HepG2 (cell line): ENCODE results near the gene HAGH. TPM values are rescaled to one million over a fixed set of nuclear protein-coding genes. Genes with fewer than 3 reads are reported as not detected.

ENCODE experiments used
- ARID2 ChIP-seq: sonication (generic); formaldehyde crosslinking; IDR thresholded peaks from 2 replicates; pipeline ENCODE4 v1.8.1; 2022; ENCODE audit warnings: mild to moderate bottlenecking, missing genetic modification reagents, borderline replicate concordance
- ASH2L ChIP-seq: fragments of 300-600, 200-600 bp; sonication (generic); IDR thresholded peaks from 2 replicates; pipeline ENCODE4 v1.7.0; 2017; ENCODE audit warnings: low read depth, mild to moderate bottlenecking, moderate library complexity, mixed read lengths, low read length; ENCODE audit not compliant: insufficient read length
- ATF1 ChIP-seq: IDR thresholded peaks from 2 replicates; pipeline ENCODE4 v1.6.1; 2016; ENCODE audit warnings: mild to moderate bottlenecking, control low read depth
- ATRX ChIP-seq: sonication (generic); formaldehyde crosslinking; IDR thresholded peaks from 2 replicates; pipeline ENCODE4 v1.4.0; 2020; ENCODE audit warnings: missing genetic modification reagents, borderline replicate concordance
- EEA1 ChIP-seq: sonication (generic); formaldehyde crosslinking; IDR thresholded peaks from 2 replicates; pipeline ENCODE4 v1.5.1; 2020; ENCODE audit warnings: mild to moderate bottlenecking, missing genetic modification reagents, borderline replicate concordance
- GABPA ChIP-seq, 2 experiments: IDR thresholded peaks; 2 replicates each; pipeline ENCODE4 v1.6.1; 2011 to 2016; ENCODE audit warnings: low read depth in 2 of 2, low read length in 1 of 2, missing biosample characterization in 1 of 2, missing genetic modification characterization in 1 of 2
- GPN1 ChIP-seq: sonication (generic); formaldehyde crosslinking; IDR thresholded peaks from 2 replicates; pipeline ENCODE4 v1.5.1; 2020; ENCODE audit warnings: missing genetic modification reagents, borderline replicate concordance
- MIER3 ChIP-seq: IDR thresholded peaks from 2 replicates; pipeline ENCODE4 v1.6.1; 2016; ENCODE audit warnings: missing compliant biosample characterization, borderline replicate concordance
- NBN ChIP-seq: fragments of 450-650 bp; conservative IDR thresholded peaks from 2 replicates; pipeline ENCODE4 v1.6.1; 2017
- RBAK ChIP-seq: sonication (generic); formaldehyde crosslinking; IDR thresholded peaks from 2 replicates; pipeline ENCODE4 v1.5.1; 2020; ENCODE audit warnings: mild to moderate bottlenecking, missing genetic modification reagents
- SAP130 ChIP-seq: IDR thresholded peaks from 2 replicates; pipeline ENCODE4 v1.6.1; 2016; ENCODE audit warnings: low read depth
- SP4 ChIP-seq: sonication (generic); formaldehyde crosslinking; IDR thresholded peaks from 2 replicates; pipeline ENCODE4 v1.8.1; 2023; ENCODE audit warnings: mild to moderate bottlenecking, missing genetic modification reagents
- SRY ChIP-seq: sonication (generic); formaldehyde crosslinking; IDR thresholded peaks from 2 replicates; pipeline ENCODE4 v1.8.0; 2022; ENCODE audit warnings: mild to moderate bottlenecking, missing genetic modification reagents
- THYN1 ChIP-seq: sonication (generic); formaldehyde crosslinking; IDR thresholded peaks from 2 replicates; pipeline ENCODE4 v1.8.1; 2023; ENCODE audit warnings: low read depth, mild to moderate bottlenecking, moderate library complexity, missing genetic modification reagents, borderline replicate concordance
- ZNF17 ChIP-seq: sonication (generic); formaldehyde crosslinking; IDR thresholded peaks from 2 replicates; pipeline ENCODE4 v1.5.0; 2020; ENCODE audit warnings: mild to moderate bottlenecking, missing genetic modification reagents
- ZNF232 ChIP-seq: sonication (generic); formaldehyde crosslinking; IDR thresholded peaks from 2 replicates; pipeline ENCODE4 v1.4.0; 2020; ENCODE audit warnings: missing genetic modification reagents, borderline replicate concordance
- ZNF430 ChIP-seq: sonication (generic); formaldehyde crosslinking; IDR thresholded peaks from 2 replicates; pipeline ENCODE4 v1.9.0; 2021; ENCODE audit warnings: mild to moderate bottlenecking, missing genetic modification reagents
- ZNF569 ChIP-seq: sonication (generic); formaldehyde crosslinking; IDR thresholded peaks from 2 replicates; pipeline ENCODE4 v1.5.0; 2020; ENCODE audit warnings: mild to moderate bottlenecking, missing genetic modification reagents, moderate library complexity, borderline replicate concordance
- ZNF775 ChIP-seq: sonication (generic); formaldehyde crosslinking; IDR thresholded peaks from 2 replicates; pipeline ENCODE4 v1.4.0; 2020; ENCODE audit warnings: missing genetic modification reagents, mild to moderate bottlenecking, moderate library complexity, borderline replicate concordance
- ZSCAN12 ChIP-seq: sonication (generic); formaldehyde crosslinking; IDR thresholded peaks from 2 replicates; pipeline ENCODE4 v1.9.0; 2021; ENCODE audit warnings: mild to moderate bottlenecking, missing genetic modification reagents
- polyA plus RNA-seq, 8 experiments: library from polyadenylated mRNA; depleted of rRNA in 3 of 8; stranded (reverse) in 7 of 8; unstranded in 1 of 8; fragments of >200 nt; fragmentation: Illumina TruSeq in 4 of 8; extraction: Trizol in 4 of 8; gene quantifications; 2 replicates each; pipeline versions ENCODE4 v1.2.1 to v1.2.3, GENCODE V29; 2011 to 2016; ENCODE audit warnings: low read depth in 4 of 8, missing spikeins in 1 of 8, mixed read lengths in 1 of 8; ENCODE audit not compliant: insufficient read depth in 1 of 8
- total RNA-seq, 5 experiments: library from RNA; depleted of rRNA; stranded (reverse); fragments of >200 nt; fragmentation: Illumina TruSeq; extraction: Trizol; gene quantifications; 2 replicates each; pipeline ENCODE4 v1.2.3, GENCODE V29; 2016; ENCODE audit warnings: low read depth in 1 of 5
- TF ChIP-seq, protein P1 (sequence below): sonication (generic); formaldehyde crosslinking; IDR thresholded peaks from 2 replicates; pipeline ENCODE4 v1.4.0; 2020; ENCODE audit warnings: missing genetic modification reagents, borderline replicate concordance
- TF ChIP-seq, protein P2 (sequence below): sonication (generic); formaldehyde crosslinking; IDR thresholded peaks from 2 replicates; pipeline ENCODE4 v1.4.0; 2020; ENCODE audit warnings: missing genetic modification reagents
- TF ChIP-seq, protein P3 (sequence below): sonication (generic); formaldehyde crosslinking; IDR thresholded peaks from 2 replicates; pipeline ENCODE4 v1.4.0; 2020; ENCODE audit warnings: missing genetic modification reagents

HAGH gene
- total and polyA plus RNA-seq, 2 of the 13 experiments (the other 11 are each of a cell fraction or from before 2014, with no cell fraction given): 70.4 to 95.4 TPM

DNA sequence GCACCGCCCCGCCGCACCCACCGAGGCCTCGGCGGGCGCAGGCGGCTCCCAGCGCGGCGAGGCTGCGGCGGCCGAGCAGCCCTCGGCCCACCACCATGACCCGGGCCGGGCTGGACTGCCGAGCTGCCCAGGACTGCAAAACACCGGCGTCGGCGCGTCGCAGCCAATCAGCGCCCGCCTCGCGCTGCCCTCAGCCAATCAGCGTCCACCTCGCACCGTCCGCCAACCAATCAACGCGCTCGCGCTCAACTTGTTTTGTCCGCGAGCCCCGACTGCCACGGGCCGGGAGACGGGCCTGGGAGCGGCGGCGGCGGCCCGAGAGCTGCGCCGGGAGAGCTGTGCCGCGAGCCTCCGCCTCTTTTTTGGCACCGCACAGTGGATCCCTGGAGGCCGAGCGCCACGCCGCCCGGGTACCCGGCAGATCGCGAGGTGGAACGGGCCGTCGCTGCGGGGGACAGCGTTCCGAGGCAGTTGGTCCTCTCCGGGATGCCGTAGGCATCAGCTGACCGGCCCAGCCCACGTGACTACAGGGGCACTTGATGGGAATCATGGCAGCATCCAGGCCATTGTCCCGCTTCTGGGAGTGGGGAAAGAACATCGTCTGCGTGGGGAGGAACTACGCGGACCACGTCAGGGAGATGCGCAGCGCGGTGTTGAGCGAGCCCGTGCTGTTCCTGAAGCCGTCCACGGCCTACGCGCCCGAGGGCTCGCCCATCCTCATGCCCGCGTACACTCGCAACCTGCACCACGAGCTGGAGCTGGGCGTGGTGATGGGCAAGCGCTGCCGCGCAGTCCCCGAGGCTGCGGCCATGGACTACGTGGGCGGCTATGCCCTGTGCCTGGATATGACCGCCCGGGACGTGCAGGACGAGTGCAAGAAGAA, at the start of gene HAGH, which contains the start of gene FAHD1 (continued):
- TF ChIP-seq, protein P1, sequence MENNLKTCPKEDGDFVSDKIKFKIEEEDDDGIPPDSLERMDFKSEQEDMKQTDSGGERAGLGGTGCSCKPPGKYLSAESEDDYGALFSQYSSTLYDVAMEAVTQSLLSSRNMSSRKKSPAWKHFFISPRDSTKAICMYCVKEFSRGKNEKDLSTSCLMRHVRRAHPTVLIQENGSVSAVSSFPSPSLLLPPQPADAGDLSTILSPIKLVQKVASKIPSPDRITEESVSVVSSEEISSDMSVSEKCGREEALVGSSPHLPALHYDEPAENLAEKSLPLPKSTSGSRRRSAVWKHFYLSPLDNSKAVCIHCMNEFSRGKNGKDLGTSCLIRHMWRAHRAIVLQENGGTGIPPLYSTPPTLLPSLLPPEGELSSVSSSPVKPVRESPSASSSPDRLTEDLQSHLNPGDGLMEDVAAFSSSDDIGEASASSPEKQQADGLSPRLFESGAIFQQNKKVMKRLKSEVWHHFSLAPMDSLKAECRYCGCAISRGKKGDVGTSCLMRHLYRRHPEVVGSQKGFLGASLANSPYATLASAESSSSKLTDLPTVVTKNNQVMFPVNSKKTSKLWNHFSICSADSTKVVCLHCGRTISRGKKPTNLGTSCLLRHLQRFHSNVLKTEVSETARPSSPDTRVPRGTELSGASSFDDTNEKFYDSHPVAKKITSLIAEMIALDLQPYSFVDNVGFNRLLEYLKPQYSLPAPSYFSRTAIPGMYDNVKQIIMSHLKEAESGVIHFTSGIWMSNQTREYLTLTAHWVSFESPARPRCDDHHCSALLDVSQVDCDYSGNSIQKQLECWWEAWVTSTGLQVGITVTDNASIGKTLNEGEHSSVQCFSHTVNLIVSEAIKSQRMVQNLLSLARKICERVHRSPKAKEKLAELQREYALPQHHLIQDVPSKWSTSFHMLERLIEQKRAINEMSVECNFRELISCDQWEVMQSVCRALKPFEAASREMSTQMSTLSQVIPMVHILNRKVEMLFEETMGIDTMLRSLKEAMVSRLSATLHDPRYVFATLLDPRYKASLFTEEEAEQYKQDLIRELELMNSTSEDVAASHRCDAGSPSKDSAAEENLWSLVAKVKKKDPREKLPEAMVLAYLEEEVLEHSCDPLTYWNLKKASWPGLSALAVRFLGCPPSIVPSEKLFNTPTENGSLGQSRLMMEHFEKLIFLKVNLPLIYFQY (CRISPR knock-in tag): peak; percentile 84; the same call in 1 of the 2 replicates
- TF ChIP-seq, protein P2, sequence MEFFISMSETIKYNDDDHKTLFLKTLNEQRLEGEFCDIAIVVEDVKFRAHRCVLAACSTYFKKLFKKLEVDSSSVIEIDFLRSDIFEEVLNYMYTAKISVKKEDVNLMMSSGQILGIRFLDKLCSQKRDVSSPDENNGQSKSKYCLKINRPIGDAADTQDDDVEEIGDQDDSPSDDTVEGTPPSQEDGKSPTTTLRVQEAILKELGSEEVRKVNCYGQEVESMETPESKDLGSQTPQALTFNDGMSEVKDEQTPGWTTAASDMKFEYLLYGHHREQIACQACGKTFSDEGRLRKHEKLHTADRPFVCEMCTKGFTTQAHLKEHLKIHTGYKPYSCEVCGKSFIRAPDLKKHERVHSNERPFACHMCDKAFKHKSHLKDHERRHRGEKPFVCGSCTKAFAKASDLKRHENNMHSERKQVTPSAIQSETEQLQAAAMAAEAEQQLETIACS (CRISPR knock-in tag): peak; percentile 40; the same call in 1 of the 2 replicates
- TF ChIP-seq ARID2 (peak; percentile 94), ATRX (CRISPR knock-in tag) (no peak), SRY (peak; percentile 81; the same call in 1 of the 2 replicates), ATF1 (CRISPR knock-in tag) (no peak), GPN1 (CRISPR knock-in tag) (no peak), ZSCAN12 (CRISPR knock-in tag) (no peak; the same call in 1 of the 2 replicates), RBAK (CRISPR knock-in tag) (no peak), ASH2L (peak; percentile 91), EEA1 (peak; percentile 96), ZNF17 (no peak), NBN (no peak), ZNF430 (CRISPR knock-in tag) (peak; percentile 89), SP4 (CRISPR knock-in tag) (peak; percentile 62; the same call in 1 of the 2 replicates), THYN1 (CRISPR knock-in tag) (no peak), SAP130 (CRISPR knock-in tag) (peak; percentile 100), ZNF569 (CRISPR knock-in tag) (no peak), MIER3 (CRISPR knock-in tag) (peak; percentile 63; the same call in 1 of the 2 replicates), ZNF775 (CRISPR knock-in tag) (0 out of 2 replicates have a peak, but pooled peaks have one; percentile 54), GABPA (IDR thresholded peaks at IDR 0.05; ENCODE audit: low read depth, low read length) (no peak), GABPA (CRISPR knock-in tag; IDR thresholded peaks at IDR 0.05; ENCODE audit: low read depth) (no peak), ZNF232 (CRISPR knock-in tag) (peak; percentile 82; the same call in 1 of the 2 replicates)
- TF ChIP-seq, protein P3, sequence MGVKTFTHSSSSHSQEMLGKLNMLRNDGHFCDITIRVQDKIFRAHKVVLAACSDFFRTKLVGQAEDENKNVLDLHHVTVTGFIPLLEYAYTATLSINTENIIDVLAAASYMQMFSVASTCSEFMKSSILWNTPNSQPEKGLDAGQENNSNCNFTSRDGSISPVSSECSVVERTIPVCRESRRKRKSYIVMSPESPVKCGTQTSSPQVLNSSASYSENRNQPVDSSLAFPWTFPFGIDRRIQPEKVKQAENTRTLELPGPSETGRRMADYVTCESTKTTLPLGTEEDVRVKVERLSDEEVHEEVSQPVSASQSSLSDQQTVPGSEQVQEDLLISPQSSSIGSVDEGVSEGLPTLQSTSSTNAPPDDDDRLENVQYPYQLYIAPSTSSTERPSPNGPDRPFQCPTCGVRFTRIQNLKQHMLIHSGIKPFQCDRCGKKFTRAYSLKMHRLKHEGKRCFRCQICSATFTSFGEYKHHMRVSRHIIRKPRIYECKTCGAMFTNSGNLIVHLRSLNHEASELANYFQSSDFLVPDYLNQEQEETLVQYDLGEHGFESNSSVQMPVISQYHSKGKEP (CRISPR knock-in tag): 0 out of 2 replicates have a peak, but pooled peaks have one; percentile 27
